Erythroblast (primary cell): ENCODE data around the gene GAPDH.

Source experiments
- DNase-seq, 2 experiments: peaks; one replicate each; lab custom pipeline; 2025; lab: John Stamatoyannopoulos, UW
- GATA1 ChIP-seq: IDR thresholded peaks from 2 replicates; pipeline ENCODE4 v1.6.1; 2011; ENCODE audit warnings: low read depth, mild to moderate bottlenecking, control low read depth, low read length, moderate library complexity
- POLR2A ChIP-seq: IDR thresholded peaks from 2 replicates; pipeline ENCODE4 v1.6.1; 2011; ENCODE audit warnings: mild to moderate bottlenecking, low read length

Gene GAPDH

GRCh38 chr12:6534945-6535696, 804 bp downstream of the GAPDH start:
- peak; percentile 81 to 85 for DNase-seq
- TF ChIP-seq GATA1 (no peak), POLR2A (no peak)

GRCh38 chr12:6535697-6535946, 1.3 kb downstream of the GAPDH start:
- TF ChIP-seq POLR2A (no peak), GATA1 (no peak)
- DNase-seq = no peak

- TF ChIP-seq POLR2A (peak; percentile 26), GATA1 (no peak)
- peak in 1 of 2 experiments; percentile 51 for DNase-seq
These were observed 1.9 kb downstream of the GAPDH start for GRCh38 chr12:6535960-6536847.

- no peak for DNase-seq
- TF ChIP-seq GATA1 (no peak), POLR2A (no peak)
These were observed 2.7 kb downstream of the GAPDH start for GRCh38 chr12:6536894-6537579.

GRCh38 chr12:6537580-6538419, 3.5 kb downstream of the GAPDH start:
- DNase-seq = peak; percentile 86 to 92

GRCh38 chr12:6538420-6539313, 4.3 kb downstream of the GAPDH start:
- DNase-seq = peak in 1 of 2 experiments; percentile 36
- TF ChIP-seq POLR2A (peak; percentile 52), GATA1 (no peak)

GRCh38 chr12:6539314-6539682, 5.0 kb downstream of the GAPDH start:
- no peak for TF ChIP-seq POLR2A
- TF ChIP-seq GATA1 = no peak
- no peak for DNase-seq

GRCh38 chr12:6539707-6540134, 5.4 kb downstream of the GAPDH start:
- TF ChIP-seq POLR2A = no peak
- no peak for TF ChIP-seq GATA1

GRCh38 chr12:6540181-6540877, 6.0 kb downstream of the GAPDH start:
- DNase-seq = peak; percentile 47 to 56
- no peak for TF ChIP-seq POLR2A
- TF ChIP-seq GATA1 = no peak

More at GRCh38 chr12:6539707-6540134, 5.4 kb downstream of the GAPDH start:
- no peak for DNase-seq

- TF ChIP-seq POLR2A = no peak
- no peak for TF ChIP-seq GATA1
- no peak for DNase-seq
These were observed 7.3 kb downstream of the GAPDH start for GRCh38 chr12:6541371-6542165.
